GM10266 (cell line): Measurements from ENCODE around the gene HCFC1.
A peak's percentile ranks its signal among the peaks of the same experiment; 100 is the strongest.

Experiments
- DNase-seq: peaks from one replicate; pipeline ENCODE4 v3.0.0; 2012; ENCODE audit errors: extremely low spot score
- CTCF ChIP-seq: IDR thresholded peaks from 2 replicates; pipeline ENCODE4 v1.5.1; 2012; ENCODE audit warnings: mild to moderate bottlenecking, low read depth; ENCODE audit not compliant: control insufficient read depth, insufficient read depth; ENCODE audit errors: missing control alignments

The HCFC1 gene

DNA sequence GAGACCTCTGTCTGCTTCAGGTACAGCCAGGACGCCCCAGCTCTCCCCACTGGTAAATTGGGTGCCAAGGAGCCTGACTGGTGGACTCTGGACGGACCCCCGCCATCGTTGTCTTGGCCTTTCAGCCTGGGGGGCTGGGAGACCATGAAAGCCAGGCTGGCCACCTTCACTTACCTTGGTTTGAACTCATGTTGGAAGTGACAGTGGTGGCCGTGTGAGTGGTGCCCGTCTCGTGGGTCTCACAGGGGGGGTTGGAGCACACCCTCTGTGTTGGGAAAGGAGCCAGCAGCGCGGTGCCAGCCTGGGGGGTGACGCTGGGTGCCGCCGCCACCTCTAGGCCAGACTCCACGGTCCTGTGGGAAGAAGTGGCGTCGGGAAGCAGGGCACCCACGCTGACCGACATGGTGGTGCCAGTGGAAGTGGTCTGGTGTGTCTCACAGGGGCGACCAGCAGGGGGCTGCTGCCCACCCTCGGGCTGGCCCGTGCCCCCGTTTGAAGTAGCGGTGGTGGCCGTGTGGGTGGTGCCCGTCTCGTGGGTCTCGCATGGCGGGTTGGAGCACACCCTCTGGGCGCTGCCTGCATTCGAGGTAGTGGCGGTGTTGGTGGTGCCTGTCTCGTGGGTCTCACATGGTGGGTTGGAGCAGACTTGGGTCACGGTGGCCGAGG lies 17.6 kb downstream of the HCFC1 start:
- no peak for DNase-seq
- no peak for TF ChIP-seq CTCF

- peak; percentile 87 for TF ChIP-seq CTCF
- DNase-seq: peak; percentile 85
These were observed 18.2 kb downstream of the HCFC1 start for GRCh38 chrX:153953342-153953830.

- DNase-seq: no peak
- no peak for TF ChIP-seq CTCF
These were observed 19.1 kb downstream of the HCFC1 start for GRCh38 chrX:153952373-153953026.

DNA sequence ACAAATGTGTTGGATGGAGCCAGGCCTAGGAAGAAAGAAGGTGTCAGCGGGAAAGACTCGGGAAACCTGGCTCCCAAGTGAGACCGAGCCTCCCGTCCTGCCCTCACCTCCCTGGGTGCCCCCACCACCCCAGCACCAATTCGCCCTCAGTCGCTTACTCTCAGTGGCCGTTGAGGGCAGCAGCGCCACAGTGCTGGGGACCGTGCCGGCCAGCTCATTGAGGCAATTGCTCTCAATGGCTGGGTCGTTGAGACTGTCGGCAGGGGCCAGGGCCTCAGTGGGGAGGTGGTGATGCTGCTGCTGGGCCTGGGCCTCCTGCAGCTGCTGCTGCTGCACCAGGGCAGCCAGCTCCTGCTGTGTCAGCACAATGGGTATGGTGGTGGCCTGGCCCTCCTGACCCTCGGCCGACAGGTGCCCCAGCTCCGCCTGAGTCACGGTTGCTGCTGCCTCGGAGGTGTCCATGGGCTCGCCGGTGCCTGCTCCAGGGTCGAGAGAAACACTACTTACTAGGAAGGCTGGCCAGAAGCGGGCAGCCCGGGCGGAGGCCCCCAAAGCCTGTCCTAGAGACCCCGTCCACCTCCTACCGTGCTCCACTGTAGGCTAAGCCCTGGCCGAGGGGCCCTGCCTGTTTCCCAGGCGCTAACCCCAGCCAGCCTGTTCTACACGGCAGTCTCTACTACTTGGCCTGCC lies 19.8 kb downstream of the HCFC1 start:
- TF ChIP-seq CTCF: no peak
- DNase-seq: no peak

DNA sequence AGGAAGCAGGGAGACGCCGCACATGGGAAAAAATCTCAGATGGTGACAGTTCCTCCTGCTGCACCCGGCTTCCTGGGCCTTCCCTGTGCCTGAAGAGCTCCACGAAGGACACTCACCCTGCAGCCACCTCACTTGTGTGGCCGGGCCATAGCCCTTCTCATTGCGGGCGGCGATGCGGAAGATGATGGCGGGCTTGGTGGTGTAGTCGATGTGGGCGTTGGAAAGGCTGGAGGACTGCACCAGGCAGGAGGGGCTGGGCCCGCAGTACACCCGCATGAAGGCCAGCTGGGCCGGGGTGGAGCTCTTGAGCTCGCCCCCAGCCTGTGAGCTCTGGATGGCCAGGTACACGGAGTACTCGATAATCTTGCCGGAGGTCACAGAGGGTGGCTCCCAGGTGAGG lies 21.5 kb downstream of the HCFC1 start:
- DNase-seq: no peak
- TF ChIP-seq CTCF: no peak

- TF ChIP-seq CTCF: no peak
- DNase-seq: no peak
These were observed 22.5 kb downstream of the HCFC1 start for GRCh38 chrX:153948847-153949805.
